Muscle of leg (tissue), 11 donors: ENCODE measurements around the gene AUH. TPM values are rescaled to one million over a fixed set of nuclear protein-coding genes. Genes with fewer than 3 reads are reported as not detected.
A peak's percentile ranks its signal among the peaks of the same experiment; 100 is the strongest.
"Not testable (repeated sequence)": the region's sequence is repeated elsewhere in the genome, so short reads cannot be mapped to it uniquely, and the experiment has no call there.

Source experiments
- DNase-seq: peaks from one replicate; pipeline ENCODE4 v3.0.0; 2013
- H3K27ac ChIP-seq: one replicate; pipeline ENCODE4 v1.5.1; 2013; ENCODE audit warnings: mild to moderate bottlenecking, low read length, control low read depth
- H3K27me3 ChIP-seq: one replicate; pipeline ENCODE4 v1.6.1; 2013; ENCODE audit warnings: low read length; ENCODE audit not compliant: control insufficient read depth, insufficient read depth
- H3K36me3 ChIP-seq: one replicate; pipeline ENCODE4 v1.6.1; 2013; ENCODE audit warnings: low read length; ENCODE audit not compliant: control insufficient read depth, insufficient read depth
- H3K4me1 ChIP-seq: one replicate; pipeline ENCODE4 v1.6.1; 2013; ENCODE audit warnings: low read length; ENCODE audit not compliant: control insufficient read depth, insufficient read depth
- H3K4me3 ChIP-seq: one replicate; pipeline ENCODE4 v1.5.1; 2013; ENCODE audit warnings: low read length, control low read depth
- H3K9me3 ChIP-seq: replicated peaks from 2 replicates; pipeline ENCODE4 v1.6.1; 2013; ENCODE audit warnings: low read depth, low read length; ENCODE audit not compliant: control insufficient read depth
- WGBS: methylation state at CpG from one replicate; pipeline ENCODE4 v1.1.5; 2013; ENCODE audit warnings: missing lambda C conversion rate; ENCODE audit not compliant: insufficient coverage; 5-methylcytosine and 5-hydroxymethylcytosine counted together
- polyA plus RNA-seq, 8 donors: library from polyadenylated mRNA; unstranded; fragments of 120-200 nt; gene quantifications; one replicate each; pipeline versions ENCODE4 v1.2.1 to v1.2.3, GENCODE V29; 2013; ENCODE audit warnings: inconsistent platforms in 1 of 8, low replicate concordance in 1 of 8; ENCODE audit not compliant: insufficient read length in 8 of 8, insufficient read depth in 1 of 8
- total RNA-seq: library from RNA; stranded (reverse); fragments of 120-200 nt; gene quantifications from one replicate; pipeline ENCODE4 v1.2.4, GENCODE V29; 2013

The AUH gene
- total and polyA plus RNA-seq, 9 donors: 9.5 to 16.0 (median 12.7) TPM

DNA sequence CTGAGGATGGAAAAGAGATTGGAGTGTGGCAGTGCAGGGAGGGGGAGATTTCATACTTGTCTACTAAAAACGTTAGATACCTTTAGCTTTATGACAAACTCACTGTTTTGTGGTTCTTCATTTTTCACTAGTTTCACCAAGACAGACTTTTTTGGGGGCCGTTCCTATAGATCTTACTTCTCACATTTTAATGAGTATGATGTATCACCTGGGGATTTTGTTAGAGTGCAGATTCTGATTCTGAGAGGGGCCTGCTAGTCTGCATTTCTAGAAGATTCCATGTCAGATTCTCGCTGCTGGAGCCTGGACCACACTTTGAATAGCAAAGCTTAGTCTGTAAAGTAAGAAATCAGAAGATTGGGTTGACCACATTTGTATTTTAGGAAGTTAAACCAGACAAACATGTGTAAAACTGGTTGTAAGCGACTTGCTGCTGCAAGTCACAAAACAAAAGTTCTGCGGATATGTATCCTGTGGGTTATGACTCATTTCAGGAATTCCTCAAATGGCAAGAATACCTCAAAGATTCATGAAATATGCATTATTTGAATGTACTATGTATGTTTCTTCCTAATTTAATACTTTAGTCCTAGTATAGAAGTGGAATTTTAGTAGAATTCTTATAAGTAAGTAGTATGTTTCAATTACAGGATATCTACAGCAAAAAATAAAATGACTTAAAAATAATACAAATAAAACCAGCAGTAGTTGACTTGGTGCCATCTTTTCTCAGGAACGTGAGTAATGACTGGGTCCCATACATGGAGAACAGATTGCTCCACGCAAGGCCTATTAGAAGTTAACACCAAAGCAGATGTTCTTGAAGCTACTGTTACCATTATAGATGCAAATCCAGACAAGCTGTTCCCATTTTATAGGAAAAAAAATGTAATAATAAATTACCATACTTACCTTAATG, 34.1 kb upstream of the AUH start:
- H3K9me3 ChIP-seq: no peaks in the 10 kb centered on the region
- no peaks in the 10 kb centered on the region for H3K36me3 ChIP-seq
- no peaks in the 10 kb centered on the region for H3K4me1 ChIP-seq
- H3K27ac ChIP-seq: no peak overlapping the region
- peak; percentile 35 for DNase-seq
- H3K4me3 ChIP-seq: no peak overlapping the region
- no peaks in the 10 kb centered on the region for H3K27me3 ChIP-seq
- 91% methylated on average over 1 of the region's 7 CpGs for WGBS

DNA sequence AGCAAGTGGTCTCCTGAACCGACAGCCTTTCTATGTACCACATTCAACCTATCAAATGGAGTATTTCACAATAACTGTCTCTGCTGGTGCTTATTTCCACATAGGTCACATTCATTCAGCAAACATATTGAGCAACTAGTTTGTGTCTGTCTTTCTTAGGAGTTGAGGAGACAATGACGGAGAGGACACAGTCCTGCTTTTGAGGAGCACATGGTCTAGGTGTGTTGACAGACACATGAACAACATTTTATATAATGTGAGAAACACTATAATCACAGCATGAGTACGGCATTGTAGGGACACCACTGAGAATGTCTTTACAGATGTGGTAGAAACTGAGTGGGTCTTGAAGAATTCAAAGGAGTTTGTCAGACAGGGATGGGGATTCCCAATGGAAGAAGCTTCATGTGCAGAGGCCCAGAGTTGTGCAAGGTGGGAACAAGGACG, 33.4 kb upstream of the AUH start:
- WGBS: 83% methylated on average over 1 of the region's 4 CpGs
- no peak overlapping the region for H3K4me3 ChIP-seq
- no peaks in the 10 kb centered on the region for H3K36me3 ChIP-seq
- H3K9me3 ChIP-seq: no peaks in the 10 kb centered on the region
- DNase-seq: no peak
- H3K27ac ChIP-seq: no peak overlapping the region
- no peaks in the 10 kb centered on the region for H3K4me1 ChIP-seq
- no peaks in the 10 kb centered on the region for H3K27me3 ChIP-seq

DNA sequence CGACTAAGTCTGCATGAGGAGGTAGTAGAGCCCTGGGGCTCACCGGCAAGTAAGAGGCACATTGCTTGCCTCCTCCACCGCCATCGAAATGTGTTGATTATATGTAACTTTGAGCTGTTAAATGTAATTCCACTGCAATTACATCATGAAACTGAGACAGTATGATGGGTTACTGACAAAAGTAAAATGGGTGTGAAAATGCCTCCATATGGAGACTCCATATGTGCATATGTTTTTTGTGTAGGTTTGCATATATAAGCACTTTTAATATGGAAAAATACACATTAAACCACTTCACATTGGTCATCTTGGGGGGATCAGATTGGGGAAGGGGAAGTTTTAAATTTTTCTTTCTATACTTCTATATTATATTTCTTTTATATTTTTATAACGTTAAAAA, 32.1 kb upstream of the AUH start:
- Histone ChIP-seq H3K36me3 (no peaks in the 10 kb centered on the region), H3K27ac (no peak overlapping the region), H3K4me3 (no peak overlapping the region), H3K4me1 (no peaks in the 10 kb centered on the region), H3K27me3 (no peaks in the 10 kb centered on the region), H3K9me3 (no peaks in the 10 kb centered on the region)
- no CpG with 5 or more reads among the region's 5 CpGs for WGBS
- no peak for DNase-seq

DNA sequence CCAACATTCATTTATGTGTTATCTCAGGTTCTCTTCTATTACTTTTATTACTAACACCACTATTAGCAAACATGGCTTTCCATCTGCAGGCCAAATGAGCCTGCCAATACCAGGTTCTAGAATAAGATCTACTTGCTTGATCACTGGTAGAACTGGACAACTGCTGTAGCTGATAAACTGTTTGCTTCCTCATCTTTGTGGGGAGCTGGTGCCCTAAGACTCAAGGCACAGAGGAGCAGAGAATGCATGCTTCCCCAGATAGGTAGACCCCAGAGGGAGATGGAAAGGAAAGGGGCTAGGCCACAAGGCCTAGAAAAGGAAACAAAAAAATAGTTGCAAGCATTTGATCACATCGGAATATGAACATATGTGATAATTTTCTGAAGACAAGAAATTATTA, 30.7 kb upstream of the AUH start:
- H3K9me3 ChIP-seq: no peaks in the 10 kb centered on the region
- H3K4me3 ChIP-seq: no peak overlapping the region
- no peak overlapping the region for H3K27ac ChIP-seq
- H3K27me3 ChIP-seq: no peaks in the 10 kb centered on the region
- WGBS: no CpG with 5 or more reads among the region's 1 CpG
- DNase-seq: no peak
- no peaks in the 10 kb centered on the region for H3K36me3 ChIP-seq
- no peaks in the 10 kb centered on the region for H3K4me1 ChIP-seq

DNA sequence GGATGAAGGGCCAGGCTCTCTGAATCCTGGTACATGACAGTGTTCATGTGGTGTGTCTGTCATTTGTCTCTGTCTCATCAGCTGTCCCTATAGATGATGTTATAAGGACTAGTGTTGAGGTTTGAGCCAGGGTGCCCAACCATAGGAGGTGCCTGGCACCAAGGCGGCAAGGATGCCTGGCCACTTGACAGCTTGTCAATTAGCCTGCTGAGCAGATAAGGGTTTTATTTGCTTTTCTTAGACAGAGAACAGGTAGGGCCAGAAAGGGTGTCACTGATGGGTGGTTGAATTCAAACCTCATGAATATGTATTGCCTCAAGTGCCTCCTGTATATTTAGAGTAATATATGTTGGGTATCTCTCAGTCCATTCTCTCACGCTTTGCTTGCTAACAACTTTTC, 30.1 kb upstream of the AUH start:
- WGBS: 88% methylated on average over 1 of the region's 2 CpGs
- no peaks in the 10 kb centered on the region for H3K27me3 ChIP-seq
- no peaks in the 10 kb centered on the region for H3K9me3 ChIP-seq
- no peak for DNase-seq
- no peaks in the 10 kb centered on the region for H3K36me3 ChIP-seq
- no peak overlapping the region for H3K4me3 ChIP-seq
- H3K4me1 ChIP-seq: no peaks in the 10 kb centered on the region
- no peak overlapping the region for H3K27ac ChIP-seq

DNA sequence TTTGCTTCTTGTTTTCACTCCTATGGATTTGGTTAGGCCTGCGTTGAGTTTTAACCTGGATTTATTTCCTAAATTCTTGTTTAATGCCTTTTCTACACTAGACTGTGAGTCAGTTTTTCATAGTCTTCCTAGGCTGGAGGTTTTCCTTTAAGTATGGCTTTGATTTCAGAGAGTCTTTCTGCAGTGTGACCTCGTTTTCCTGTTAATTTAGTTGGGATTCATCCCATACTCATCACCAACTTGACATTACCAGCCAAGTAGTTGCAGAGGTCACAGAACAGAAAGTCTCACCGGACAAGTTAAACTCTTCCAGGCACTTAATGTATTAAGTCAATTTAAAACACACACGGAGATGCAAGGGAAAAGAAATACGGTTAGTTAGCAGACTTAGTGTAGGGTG, 29.7 kb upstream of the AUH start:
- Histone ChIP-seq H3K4me3 (no peak overlapping the region), H3K36me3 (no peaks in the 10 kb centered on the region), H3K27me3 (no peaks in the 10 kb centered on the region), H3K9me3 (no peaks in the 10 kb centered on the region), H3K27ac (no peak overlapping the region), H3K4me1 (no peaks in the 10 kb centered on the region)
- no peak for DNase-seq
- no CpG with 5 or more reads among the region's 5 CpGs for WGBS

DNA sequence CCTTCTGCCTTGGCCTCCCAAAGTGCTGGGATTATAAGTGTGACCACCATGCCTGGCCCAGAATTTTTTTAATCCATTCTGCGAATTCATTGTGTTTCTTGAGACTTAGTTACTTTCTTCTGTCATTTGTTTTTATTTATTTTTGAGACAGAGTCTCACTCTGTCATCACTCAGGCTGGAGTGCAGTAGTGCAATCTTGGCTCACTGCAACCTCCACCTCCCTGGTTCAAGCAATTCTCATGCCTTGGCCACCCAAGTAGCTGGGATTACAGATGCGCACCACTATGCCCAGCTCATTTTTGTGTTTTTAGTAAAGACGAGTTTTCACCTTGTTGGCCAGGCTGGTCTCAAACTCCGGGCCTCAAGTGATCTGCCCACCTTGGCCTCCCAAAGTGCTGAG, 28.0 kb upstream of the AUH start:
- not testable (repeated sequence) for H3K9me3 ChIP-seq, H3K4me1 ChIP-seq, H3K36me3 ChIP-seq, H3K27ac ChIP-seq, DNase-seq, H3K27me3 ChIP-seq, H3K4me3 ChIP-seq
- 93% methylated on average over 2 of the region's 4 CpGs for WGBS

- Histone ChIP-seq H3K36me3 (no peaks in the 10 kb centered on the region), H3K4me3 (no peak overlapping the region)
These were observed 25.0 kb upstream of the AUH start for GRCh38 chr9:91386765-91387164.

DNA sequence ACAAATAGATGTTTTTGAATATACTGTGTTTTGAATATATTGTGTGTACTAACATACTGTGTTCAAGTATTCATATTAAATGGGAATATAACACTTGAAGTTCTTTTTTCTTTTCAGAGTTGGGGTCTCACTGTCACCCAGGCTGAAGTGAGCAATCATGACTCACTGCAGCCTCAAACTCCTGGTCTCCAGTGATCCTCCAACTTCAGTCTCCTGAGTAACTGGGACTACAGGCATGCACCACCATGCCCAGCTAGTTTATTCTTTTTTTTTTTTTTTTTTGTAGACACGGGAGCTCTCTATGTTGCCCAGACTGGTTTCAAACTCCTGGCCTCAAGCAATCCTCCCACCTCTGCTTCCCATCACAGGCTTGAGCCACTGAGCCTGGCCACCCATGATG, 23.2 kb upstream of the AUH start:
- DNase-seq: no peak
- Histone ChIP-seq H3K4me1 (no peaks in the 10 kb centered on the region), H3K9me3 (no peaks in the 10 kb centered on the region), H3K27me3 (no peaks in the 10 kb centered on the region), H3K27ac (no peak overlapping the region), H3K36me3 (no peaks in the 10 kb centered on the region), H3K4me3 (no peak overlapping the region)
- 17% methylated on average over 1 of the region's 1 CpG for whole genome bisulfite sequencing

More at GRCh38 chr9:91386765-91387164, 25.0 kb upstream of the AUH start:
- Histone ChIP-seq H3K9me3 (no peaks in the 10 kb centered on the region), H3K27me3 (no peaks in the 10 kb centered on the region), H3K27ac (no peak overlapping the region), H3K4me1 (no peaks in the 10 kb centered on the region)
- DNase-seq: no peak

GRCh38 chr9:91383577-91383976, 21.9 kb upstream of the AUH start:
- Histone ChIP-seq H3K36me3 (no peaks in the 10 kb centered on the region), H3K27ac (no peak overlapping the region), H3K27me3 (no peaks in the 10 kb centered on the region), H3K4me3 (no peak overlapping the region), H3K4me1 (no peaks in the 10 kb centered on the region), H3K9me3 (no peaks in the 10 kb centered on the region)
- no peak for DNase-seq

- Histone ChIP-seq H3K27me3 (no peaks in the 10 kb centered on the region), H3K36me3 (no peaks in the 10 kb centered on the region), H3K4me3 (no peak overlapping the region), H3K9me3 (no peaks in the 10 kb centered on the region), H3K27ac (no peak overlapping the region), H3K4me1 (no peaks in the 10 kb centered on the region)
- no peak for DNase-seq
- 83% methylated on average over 1 of the region's 4 CpGs for WGBS
These were observed 20.6 kb upstream of the AUH start for GRCh38 chr9:91382298-91382697.
